Muscle layer of duodenum (tissue), 2 donors: ENCODE results near the gene CYB5R3.

Source experiments
- H3K27ac ChIP-seq: one replicate; pipeline ENCODE4 v1.7.0; 2013; ENCODE audit warnings: mild to moderate bottlenecking, low read length
- H3K27me3 ChIP-seq: one replicate; pipeline ENCODE4 v1.7.0; 2013; ENCODE audit warnings: low read depth, mild to moderate bottlenecking, control low read depth, low read length
- H3K36me3 ChIP-seq, 2 donors: one replicate each; pipeline ENCODE4 v1.7.0; 2013; ENCODE audit warnings: low read length in 2 of 2, control low read depth in 1 of 2, mild to moderate bottlenecking in 1 of 2; ENCODE audit not compliant: insufficient read depth in 2 of 2, control insufficient read depth in 1 of 2
- H3K4me1 ChIP-seq, 2 donors: one replicate each; pipeline ENCODE4 v1.7.0; 2013; ENCODE audit warnings: low read length in 2 of 2, mild to moderate bottlenecking in 2 of 2, control low read depth in 1 of 2, moderate library complexity in 1 of 2; ENCODE audit not compliant: insufficient read depth in 2 of 2, control insufficient read depth in 1 of 2
- H3K4me3 ChIP-seq, 2 donors: one replicate each; pipeline ENCODE4 v1.7.0; 2013; ENCODE audit warnings: low read length in 2 of 2, low read depth in 1 of 2, mild to moderate bottlenecking in 1 of 2
- H3K9me3 ChIP-seq, 2 donors: one replicate each; pipeline ENCODE4 v1.7.0; 2013; ENCODE audit warnings: low read length in 2 of 2, control low read depth in 1 of 2, mild to moderate bottlenecking in 1 of 2; ENCODE audit not compliant: control insufficient read depth in 1 of 2
- donor health status: healthy.

Gene CYB5R3

GRCh38 chr22:42627981-42628380 is 21.2 kb downstream of the CYB5R3 start:
- H3K4me3 ChIP-seq, result no peak overlapping the region
- no peaks in the 10 kb centered on the region for H3K27me3 ChIP-seq
- H3K27ac ChIP-seq, result no peak overlapping the region
- H3K9me3 ChIP-seq, result no peaks in the 10 kb centered on the region
- H3K4me1 ChIP-seq, result no peaks in the 10 kb centered on the region
- peaks cover 46 to 90% of the 10 kb centered on the region in 2 donors for H3K36me3 ChIP-seq

GRCh38 chr22:42626951-42627625 is 22.1 kb downstream of the CYB5R3 start:
- no peak overlapping the region for H3K4me3 ChIP-seq
- peaks cover 44 to 91% of the 10 kb centered on the region in 2 donors for H3K36me3 ChIP-seq
- H3K27me3 ChIP-seq, result no peaks in the 10 kb centered on the region
- H3K4me1 ChIP-seq, result no peaks in the 10 kb centered on the region
- no peaks in the 10 kb centered on the region for H3K9me3 ChIP-seq
- no peak overlapping the region for H3K27ac ChIP-seq

GRCh38 chr22:42626431-42626830 is 22.8 kb downstream of the CYB5R3 start:
- Histone ChIP-seq H3K4me1 (peaks cover 0 to 3% of the 10 kb centered on the region in 2 donors), H3K4me3 (no peak overlapping the region), H3K9me3 (no peaks in the 10 kb centered on the region), H3K36me3 (peaks cover 42 to 87% of the 10 kb centered on the region in 2 donors), H3K27ac (no peak overlapping the region), H3K27me3 (no peaks in the 10 kb centered on the region)

- peaks cover 0 to 5% of the 10 kb centered on the region in 2 donors for H3K4me1 ChIP-seq
- H3K4me3 ChIP-seq, result no peak overlapping the region
- no peaks in the 10 kb centered on the region for H3K27me3 ChIP-seq
- no peaks in the 10 kb centered on the region for H3K9me3 ChIP-seq
- H3K27ac ChIP-seq, result no peak overlapping the region
- H3K36me3 ChIP-seq, result peaks cover 34 to 77% of the 10 kb centered on the region in 2 donors
These were observed 23.8 kb downstream of the CYB5R3 start for GRCh38 chr22:42625416-42625815.

GRCh38 chr22:42624551-42625106 is 24.6 kb downstream of the CYB5R3 start:
- Histone ChIP-seq H3K9me3 (no peaks in the 10 kb centered on the region), H3K36me3 (peaks cover 31 to 75% of the 10 kb centered on the region in 2 donors)

GRCh38 chr22:42623756-42624441 is 25.3 kb downstream of the CYB5R3 start:
- Histone ChIP-seq H3K9me3 (no peaks in the 10 kb centered on the region), H3K4me3 (no peak overlapping the region), H3K36me3 (peaks cover 31 to 75% of the 10 kb centered on the region in 2 donors), H3K27ac (no peak overlapping the region), H3K4me1 (peaks cover 0 to 5% of the 10 kb centered on the region in 2 donors), H3K27me3 (no peaks in the 10 kb centered on the region)

More at GRCh38 chr22:42624551-42625106, 24.6 kb downstream of the CYB5R3 start:
- Histone ChIP-seq H3K27ac (no peak overlapping the region), H3K4me3 (no peak overlapping the region), H3K4me1 (peaks cover 0 to 5% of the 10 kb centered on the region in 2 donors), H3K27me3 (no peaks in the 10 kb centered on the region)

- no peaks in the 10 kb centered on the region for H3K9me3 ChIP-seq
- H3K36me3 ChIP-seq, result peaks cover 26 to 73% of the 10 kb centered on the region in 2 donors
- H3K4me1 ChIP-seq, result peaks cover 0 to 5% of the 10 kb centered on the region in 2 donors
- no peak overlapping the region for H3K27ac ChIP-seq
- no peaks in the 10 kb centered on the region for H3K27me3 ChIP-seq
- H3K4me3 ChIP-seq, result no peak overlapping the region
These were observed 25.9 kb downstream of the CYB5R3 start for GRCh38 chr22:42623301-42623751.

- H3K36me3 ChIP-seq, result peaks cover 17 to 61% of the 10 kb centered on the region in 2 donors
- H3K27ac ChIP-seq, result no peak overlapping the region
- peaks cover 0 to 5% of the 10 kb centered on the region in 2 donors for H3K4me1 ChIP-seq
- H3K4me3 ChIP-seq, result no peak overlapping the region
- H3K9me3 ChIP-seq, result no peaks in the 10 kb centered on the region
- no peaks in the 10 kb centered on the region for H3K27me3 ChIP-seq
These were observed 27.0 kb downstream of the CYB5R3 start for GRCh38 chr22:42622061-42622710.

GRCh38 chr22:42621505-42622002 is 27.6 kb downstream of the CYB5R3 start:
- no peak overlapping the region for H3K4me3 ChIP-seq
- no peaks in the 10 kb centered on the region for H3K27me3 ChIP-seq
- H3K36me3 ChIP-seq, result peaks cover 12 to 55% of the 10 kb centered on the region in 2 donors
- no peak overlapping the region for H3K27ac ChIP-seq
- peaks cover 0 to 5% of the 10 kb centered on the region in 2 donors for H3K4me1 ChIP-seq
- H3K9me3 ChIP-seq, result no peaks in the 10 kb centered on the region

GRCh38 chr22:42620084-42620483 is 29.1 kb downstream of the CYB5R3 start:
- Histone ChIP-seq H3K4me1 (peaks cover 0 to 5% of the 10 kb centered on the region in 2 donors), H3K4me3 (no peak overlapping the region), H3K36me3 (peaks cover 4 to 44% of the 10 kb centered on the region in 2 donors), H3K9me3 (no peaks in the 10 kb centered on the region), H3K27ac (no peak overlapping the region), H3K27me3 (no peaks in the 10 kb centered on the region)
